Immature natural killer cell (primary cell): ENCODE results near the gene PRR29. TPM values are rescaled to one million over a fixed set of nuclear protein-coding genes. Genes with fewer than 3 reads are reported as not detected.

Source experiments
- DNase-seq, 3 donors: peaks; one replicate each; pipeline ENCODE4 v3.0.0; 2022; ENCODE audit warnings: mixed read lengths in 1 of 3
- H3K27ac Mint-ChIP-seq, 6 donors: one replicate each; pipeline ENCODE4 v1.8.0; 2020; ENCODE audit warnings: mixed read lengths in 6 of 6, mild to moderate bottlenecking in 5 of 6, inconsistent platforms in 4 of 6, moderate library complexity in 3 of 6
- H3K27me3 Mint-ChIP-seq, 3 donors: one replicate each; pipeline ENCODE4 v1.8.0; 2020 to 2021; ENCODE audit warnings: low read depth in 3 of 3, mild to moderate bottlenecking in 3 of 3, mixed read lengths in 3 of 3, moderate library complexity in 3 of 3, inconsistent platforms in 1 of 3
- H3K36me3 Mint-ChIP-seq, 3 donors: one replicate each; pipeline ENCODE4 v1.8.0; 2020; ENCODE audit warnings: mixed read lengths in 3 of 3, inconsistent platforms in 2 of 3, mild to moderate bottlenecking in 2 of 3
- H3K4me1 Mint-ChIP-seq, 2 donors: one replicate each; pipeline ENCODE4 v1.8.0; 2020; ENCODE audit warnings: inconsistent platforms in 2 of 2, mild to moderate bottlenecking in 2 of 2, mixed read lengths in 2 of 2, moderate library complexity in 1 of 2
- H3K4me3 Mint-ChIP-seq, 5 donors: one replicate each; pipeline ENCODE4 v1.8.0; 2020; ENCODE audit warnings: mild to moderate bottlenecking in 5 of 5, mixed read lengths in 5 of 5, inconsistent platforms in 3 of 5, moderate library complexity in 3 of 5
- H3K9me3 Mint-ChIP-seq, 6 donors: one replicate each; pipeline ENCODE4 v1.8.0; 2020; ENCODE audit warnings: mild to moderate bottlenecking in 6 of 6, mixed read lengths in 6 of 6, inconsistent platforms in 4 of 6, moderate library complexity in 3 of 6
- polyA plus RNA-seq, 3 donors: library from polyadenylated mRNA; unstranded; fragments of 300-500 nt; fragmentation: Illumina TruSeq; gene quantifications; one replicate each; pipeline ENCODE4 v1.2.3, GENCODE V29; 2021

PRR29 gene
- polyA plus RNA-seq, 3 donors from 2014 or later: 5.0 to 6.8 (median 5.5) TPM

GRCh38 chr17:63995626-63996025 lies 2.5 kb upstream of the PRR29 start:
- H3K27me3 Mint-ChIP-seq: peaks cover 3 to 16% (median 7%) of the 10 kb centered on the region in 3 donors
- peak overlapping the region in 4 of 6 donors; percentile 29 to 84 (median 66) for H3K27ac Mint-ChIP-seq
- H3K9me3 Mint-ChIP-seq: no peaks in the 10 kb centered on the region
- no peaks in the 10 kb centered on the region for H3K36me3 Mint-ChIP-seq
- DNase-seq: no peak
- peak overlapping the region in 2 of 5 donors; percentile 0 to 54 for H3K4me3 Mint-ChIP-seq
- peaks cover 76% of the 10 kb centered on the region in 2 donors for H3K4me1 Mint-ChIP-seq

- H3K9me3 Mint-ChIP-seq: no peaks in the 10 kb centered on the region
- H3K36me3 Mint-ChIP-seq: no peaks in the 10 kb centered on the region
- H3K27me3 Mint-ChIP-seq: peaks cover 3 to 12% (median 7%) of the 10 kb centered on the region in 3 donors
- peaks cover 66 to 68% of the 10 kb centered on the region in 2 donors for H3K4me1 Mint-ChIP-seq
- H3K27ac Mint-ChIP-seq: peak overlapping the region in 5 of 6 donors; percentile 15 to 84 (median 74)
- peak overlapping the region; percentile 84 to 91 (median 89) for H3K4me3 Mint-ChIP-seq
- DNase-seq: no peak
These were observed 1.5 kb upstream of the PRR29 start for GRCh38 chr17:63996430-63997182.

- peak overlapping the region; percentile 15 to 87 (median 79) for H3K27ac Mint-ChIP-seq
- peaks cover 3 to 8% (median 3%) of the 10 kb centered on the region in 3 donors for H3K27me3 Mint-ChIP-seq
- H3K9me3 Mint-ChIP-seq: no peaks in the 10 kb centered on the region
- H3K4me1 Mint-ChIP-seq: peaks cover 57 to 59% of the 10 kb centered on the region in 2 donors
- H3K4me3 Mint-ChIP-seq: peak overlapping the region; percentile 84 to 91 (median 89)
- H3K36me3 Mint-ChIP-seq: no peaks in the 10 kb centered on the region
- no peak for DNase-seq
These were observed 656 bp upstream of the PRR29 start for GRCh38 chr17:63997341-63998048.

GRCh38 chr17:63998721-63999679 lies 849 bp downstream of the PRR29 start:
- H3K27ac Mint-ChIP-seq: peak overlapping the region; percentile 2 to 86 (median 78)
- H3K4me3 Mint-ChIP-seq: peak overlapping the region; percentile 60 to 91 (median 80)
- H3K27me3 Mint-ChIP-seq: peaks cover 3 to 8% (median 3%) of the 10 kb centered on the region in 3 donors
- peaks cover 44 to 47% of the 10 kb centered on the region in 2 donors for H3K4me1 Mint-ChIP-seq
- H3K9me3 Mint-ChIP-seq: no peaks in the 10 kb centered on the region
- peaks cover 0 to 6% (median under 1%) of the 10 kb centered on the region in 3 donors for H3K36me3 Mint-ChIP-seq
- DNase-seq: peak; percentile 28 to 37 (median 31)

GRCh38 chr17:63999680-64000531 lies 1.8 kb downstream of the PRR29 start:
- Mint-ChIP-seq H3K36me3 (peaks cover 0 to 10% (median 7%) of the 10 kb centered on the region in 3 donors), H3K9me3 (no peaks in the 10 kb centered on the region), H3K27me3 (peaks cover 3 to 8% (median 3%) of the 10 kb centered on the region in 3 donors), H3K4me1 (peaks cover 35 to 39% of the 10 kb centered on the region in 2 donors), H3K4me3 (peak overlapping the region; percentile 60 to 91 (median 79)), H3K27ac (peak overlapping the region; percentile 40 to 86 (median 70))
- DNase-seq: no peak

- H3K9me3 Mint-ChIP-seq: no peaks in the 10 kb centered on the region
- H3K4me3 Mint-ChIP-seq: no peak overlapping the region
- peaks cover 0 to 16% (median 7%) of the 10 kb centered on the region in 3 donors for H3K36me3 Mint-ChIP-seq
- H3K27me3 Mint-ChIP-seq: peaks cover 3 to 8% (median 3%) of the 10 kb centered on the region in 3 donors
- peaks cover 28 to 37% of the 10 kb centered on the region in 2 donors for H3K4me1 Mint-ChIP-seq
- no peak for DNase-seq
- H3K27ac Mint-ChIP-seq: peak overlapping the region in 2 of 6 donors; percentile 31 to 41
These were observed 3.0 kb downstream of the PRR29 start for GRCh38 chr17:64001091-64001579.

- peaks cover 31 to 34% of the 10 kb centered on the region in 2 donors for H3K4me1 Mint-ChIP-seq
- DNase-seq: no peak
- H3K4me3 Mint-ChIP-seq: peak overlapping the region in 1 of 5 donors; percentile 40
- H3K27ac Mint-ChIP-seq: peak overlapping the region in 2 of 6 donors; percentile 23 to 58
- H3K27me3 Mint-ChIP-seq: peaks cover 3 to 8% (median 3%) of the 10 kb centered on the region in 3 donors
- H3K36me3 Mint-ChIP-seq: peaks cover 0 to 16% (median 7%) of the 10 kb centered on the region in 3 donors
- H3K9me3 Mint-ChIP-seq: no peaks in the 10 kb centered on the region
These were observed 3.8 kb downstream of the PRR29 start for GRCh38 chr17:64001763-64002529.

GRCh38 chr17:64002658-64003525 lies 4.7 kb downstream of the PRR29 start:
- Mint-ChIP-seq H3K36me3 (peaks cover 0 to 16% (median 7%) of the 10 kb centered on the region in 3 donors), H3K4me1 (peaks cover 31 to 34% of the 10 kb centered on the region in 2 donors), H3K27ac (peak overlapping the region in 5 of 6 donors; percentile 24 to 76 (median 64)), H3K27me3 (peaks cover 0 to 4% (median 2%) of the 10 kb centered on the region in 3 donors), H3K4me3 (no peak overlapping the region), H3K9me3 (no peaks in the 10 kb centered on the region)
- no peak for DNase-seq

GRCh38 chr17:64003526-64004121 lies 5.5 kb downstream of the PRR29 start:
- Mint-ChIP-seq H3K27me3 (peaks cover 0 to 4% (median 2%) of the 10 kb centered on the region in 3 donors), H3K4me3 (no peak overlapping the region), H3K4me1 (peaks cover 35 to 37% of the 10 kb centered on the region in 2 donors), H3K9me3 (no peaks in the 10 kb centered on the region), H3K36me3 (peaks cover under 1 to 16% (median 7%) of the 10 kb centered on the region in 3 donors), H3K27ac (peak overlapping the region in 4 of 6 donors; percentile 57 to 76 (median 63))
- DNase-seq: no peak

- H3K4me1 Mint-ChIP-seq: peaks cover 37% of the 10 kb centered on the region in 2 donors
- peaks cover 0 to 2% (median 0%) of the 10 kb centered on the region in 3 donors for H3K27me3 Mint-ChIP-seq
- no peaks in the 10 kb centered on the region for H3K9me3 Mint-ChIP-seq
- peaks cover 4 to 16% (median 7%) of the 10 kb centered on the region in 3 donors for H3K36me3 Mint-ChIP-seq
- no peak overlapping the region for H3K4me3 Mint-ChIP-seq
- DNase-seq: no peak
- peak overlapping the region in 4 of 6 donors; percentile 56 to 76 (median 60) for H3K27ac Mint-ChIP-seq
These were observed 6.1 kb downstream of the PRR29 start for GRCh38 chr17:64004218-64004770.
